ENCODE measurements around the gene TOMT.
A peak's percentile ranks its signal among the peaks of the same experiment; 100 is the strongest.

Gene TOMT

GRCh38 chr11:72088076-72088808 lies 17.5 kb upstream of the TOMT start:
- DNase-seq, result no peak

DNA sequence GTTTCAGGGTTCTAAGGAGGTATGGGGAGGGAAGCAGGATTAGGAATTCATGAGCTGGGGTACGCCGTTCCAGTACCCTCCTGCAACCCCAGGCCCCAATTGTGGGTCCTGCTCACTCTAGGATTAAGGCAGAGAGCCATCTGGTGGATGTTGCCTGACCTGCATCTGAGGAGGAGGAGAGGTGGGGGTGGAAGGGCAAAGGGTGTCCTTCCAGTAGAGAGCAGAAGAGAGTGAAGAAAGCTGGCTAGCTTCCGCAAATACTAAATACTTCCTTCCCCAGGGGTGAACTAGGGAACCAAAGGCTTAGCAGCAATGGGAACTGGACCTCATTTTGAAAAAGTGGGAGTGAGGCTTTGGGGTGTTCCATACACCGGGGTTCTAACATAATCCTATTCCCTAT lies 14.4 kb upstream of the TOMT start:
- peak; percentile 34 for DNase-seq

- no peak for DNase-seq
Measured at GRCh38 chr11:72098741-72099140, 7.0 kb upstream of the TOMT start.

DNA sequence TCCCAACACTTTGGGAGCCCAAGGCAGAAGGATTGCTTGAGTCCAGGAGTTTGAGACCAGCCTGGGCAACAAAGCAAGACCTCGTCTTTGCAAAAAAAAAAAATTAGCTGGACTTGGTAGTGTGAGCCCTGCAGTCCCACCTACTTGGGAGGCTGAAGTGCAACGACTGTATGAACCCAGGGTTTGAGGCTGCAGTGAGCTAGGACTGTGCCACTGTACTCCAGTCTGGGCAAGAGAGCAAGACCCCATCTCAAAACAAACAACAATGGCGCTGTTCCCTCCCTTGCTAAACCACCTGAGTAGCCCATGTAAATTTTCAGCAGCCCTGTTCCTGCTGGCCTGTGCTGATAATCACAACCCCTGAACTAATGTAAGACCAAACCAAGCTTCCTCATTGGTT lies 5.7 kb upstream of the TOMT start:
- no peak for DNase-seq

DNA sequence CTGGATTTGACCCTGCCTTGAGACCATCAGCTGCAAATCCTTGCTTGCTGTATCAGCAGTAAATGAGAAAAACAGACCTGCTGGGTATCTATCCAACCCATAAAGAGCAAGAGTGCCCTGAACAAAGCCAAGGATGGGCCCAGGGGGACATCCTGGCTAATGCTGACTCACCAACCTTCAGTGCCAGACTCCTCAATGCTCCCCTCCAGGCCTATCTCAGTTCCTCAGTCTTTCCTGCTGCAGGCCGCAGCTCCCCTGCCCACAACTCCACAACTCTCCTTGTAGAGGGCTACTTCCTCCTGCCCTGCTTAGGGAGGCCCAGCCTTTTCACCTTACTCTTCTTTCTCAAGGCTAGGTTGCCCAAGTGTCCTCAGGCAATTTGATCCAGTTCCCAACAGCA lies 5.3 kb upstream of the TOMT start:
- no peak for DNase-seq

- no peak for DNase-seq
Measured at GRCh38 chr11:72102162-72102561, 3.6 kb upstream of the TOMT start.

DNA sequence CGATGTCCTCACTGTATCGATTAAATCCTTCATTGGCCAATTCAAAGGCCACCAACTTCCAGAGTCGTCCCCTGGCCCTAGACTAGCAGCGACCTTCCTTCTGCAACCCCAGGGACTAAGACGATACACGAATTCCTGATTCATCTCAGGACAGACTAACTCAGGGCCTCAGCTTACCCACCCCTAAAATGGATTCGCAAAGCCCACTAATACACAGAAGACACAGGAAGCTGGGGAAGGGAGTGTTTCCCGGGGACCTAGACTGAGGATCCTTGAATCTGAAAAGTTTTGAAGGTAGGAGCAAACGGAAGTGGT lies 3.1 kb upstream of the TOMT start:
- no peak for DNase-seq

- DNase-seq, result peak; percentile 99
Measured at GRCh38 chr11:72102946-72103753, 2.6 kb upstream of the TOMT start, which contains the start of gene LAMTOR1. LAMTOR1 (minus strand) TSS chr11:72103297; CDS start chr11:72103224, 73 bp downstream.

DNA sequence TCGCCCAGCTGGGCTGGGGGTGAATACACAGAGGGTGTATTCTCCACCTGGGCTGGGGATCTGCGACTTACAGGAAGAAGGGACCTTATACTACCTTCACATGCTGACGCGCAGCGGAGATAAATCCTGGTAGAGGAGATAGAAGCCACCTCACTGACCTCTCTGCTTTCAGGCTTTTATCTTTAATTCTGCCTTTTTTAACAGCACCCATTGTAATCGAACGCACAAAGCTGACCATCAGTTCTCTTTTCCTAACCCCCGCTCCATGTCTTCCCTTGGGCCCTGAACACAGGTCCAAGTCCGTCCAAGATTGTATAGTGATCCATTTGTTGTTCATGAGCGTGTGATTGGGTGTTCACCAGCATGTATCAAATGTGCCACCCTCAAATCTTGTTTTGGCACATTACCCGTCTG lies 2.0 kb upstream of the TOMT start:
- DNase-seq, result no peak

DNA sequence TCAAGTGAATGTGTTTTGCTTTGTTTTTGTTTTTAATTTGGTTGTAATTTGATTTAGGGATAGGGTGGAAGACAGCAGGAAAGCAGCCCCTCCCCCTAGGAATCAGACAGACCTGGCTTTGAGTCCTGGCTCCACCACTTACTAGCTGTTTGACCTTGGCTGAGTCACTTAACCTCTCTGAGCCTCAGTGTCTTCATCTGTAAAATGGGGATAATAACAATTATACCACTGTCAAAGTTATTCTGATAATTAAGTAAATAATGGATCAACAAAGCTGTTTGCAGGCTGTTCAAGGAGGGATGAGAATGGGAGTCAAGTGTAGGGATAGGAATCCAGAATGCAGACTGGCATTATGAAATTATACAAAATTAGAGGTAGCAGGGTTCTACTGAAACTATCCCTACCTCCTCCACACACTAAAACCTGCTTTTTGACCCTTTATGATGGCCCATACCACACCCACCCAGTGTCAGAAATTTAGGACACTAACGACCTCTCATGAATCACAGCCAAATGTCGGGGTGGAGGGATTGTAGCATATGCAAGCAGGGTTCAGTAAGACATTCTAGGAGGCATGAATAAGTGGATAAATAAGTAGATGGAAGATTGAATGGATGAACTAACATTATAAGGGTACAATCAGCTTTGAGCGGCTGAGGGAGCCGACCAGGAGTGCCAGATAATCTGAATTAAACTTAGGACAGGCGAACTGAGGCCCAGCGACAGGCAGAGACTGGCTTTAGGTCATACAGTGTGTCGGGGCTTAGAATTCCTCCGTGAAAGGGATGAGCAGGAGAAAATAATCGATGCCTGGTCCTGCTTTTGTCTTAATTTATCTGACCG lies 5.8 kb downstream of the TOMT start:
- no peak for DNase-seq

DNA sequence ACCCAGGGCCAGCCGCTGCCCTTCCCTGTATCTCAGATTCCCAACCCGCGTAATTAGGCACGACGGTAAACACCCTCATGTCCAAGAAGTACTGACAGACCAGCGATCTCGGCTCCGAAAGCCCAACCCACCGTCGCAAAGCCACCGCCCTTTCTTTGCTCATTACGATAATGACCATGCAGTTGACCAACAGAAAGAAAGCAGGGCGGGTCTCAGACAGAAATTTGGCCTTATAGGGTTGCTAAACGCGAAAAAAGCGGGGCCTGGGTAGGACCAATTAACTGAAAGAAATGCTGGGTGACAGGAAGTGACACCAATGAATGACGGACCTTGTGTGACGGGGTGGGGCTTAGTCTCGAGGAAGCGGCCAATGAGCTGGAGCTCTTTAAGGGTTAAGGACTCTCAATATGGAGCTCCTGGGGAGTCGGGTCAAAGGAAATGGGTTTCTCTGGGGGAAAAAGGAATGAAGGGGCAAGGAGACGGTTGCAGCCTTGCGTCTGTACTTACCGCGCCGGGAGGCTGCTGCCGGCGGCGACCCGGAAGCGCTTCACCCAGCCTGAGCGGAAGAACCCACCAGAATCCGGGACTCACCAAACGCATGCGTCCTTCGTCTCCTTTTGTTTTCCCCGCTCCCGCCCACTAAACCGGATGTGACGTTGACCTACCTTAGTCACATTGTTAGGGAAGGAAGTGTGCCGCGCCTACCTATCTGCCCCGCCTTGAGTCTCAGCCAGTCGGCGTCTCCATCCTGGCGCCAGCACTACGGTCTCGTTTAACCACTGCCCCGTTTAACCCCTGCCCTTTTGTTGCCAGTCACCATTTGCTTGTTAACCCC lies 6.6 kb downstream of the TOMT start, which contains the start of gene ANAPC15:
Gene ANAPC15 (minus strand): TSS at position 553 of the 835 bp plus-strand sequence. CDS start 1,419 bp downstream, outside the sequence.
- DNase-seq, result peak; percentile 98

DNA sequence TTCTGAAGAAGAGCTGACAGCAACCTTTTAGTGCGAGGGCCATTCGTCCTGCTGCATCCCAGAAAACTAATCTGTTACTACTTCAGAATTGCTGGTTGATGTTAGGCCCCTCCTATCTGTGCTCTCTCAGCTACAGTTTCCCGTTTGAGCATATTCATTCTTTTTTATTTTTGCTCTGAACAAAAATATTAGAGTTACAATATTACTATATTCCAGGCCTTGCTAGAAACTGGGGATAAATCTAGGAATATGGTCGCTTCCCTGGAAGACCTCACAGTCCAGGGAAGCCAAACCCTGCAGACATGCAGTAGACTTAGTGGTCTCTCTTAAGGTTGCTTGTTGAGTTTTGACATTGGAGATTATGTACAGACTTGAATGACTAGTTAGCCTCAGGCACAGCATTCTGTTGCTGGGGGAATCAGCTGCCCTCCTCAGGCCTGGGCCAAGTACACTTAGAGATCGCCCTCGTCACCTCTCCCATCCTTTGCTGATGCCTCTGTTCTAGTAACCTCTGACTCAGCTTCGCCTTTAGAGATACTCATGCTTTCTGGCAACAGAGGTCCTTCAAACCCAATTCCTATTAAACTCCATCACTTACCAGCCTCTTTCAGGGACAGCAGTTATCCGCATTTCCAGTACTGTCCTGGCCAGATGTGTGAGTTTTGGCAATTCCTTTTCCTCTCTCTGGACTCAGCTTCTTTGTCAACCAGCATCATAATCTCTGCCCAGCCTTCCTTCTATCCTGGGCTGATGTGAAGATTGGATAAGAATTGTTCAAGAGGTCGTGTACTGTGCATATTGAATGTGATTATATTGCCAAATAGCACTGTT lies 7.5 kb downstream of the TOMT start:
- no peak for DNase-seq

DNA sequence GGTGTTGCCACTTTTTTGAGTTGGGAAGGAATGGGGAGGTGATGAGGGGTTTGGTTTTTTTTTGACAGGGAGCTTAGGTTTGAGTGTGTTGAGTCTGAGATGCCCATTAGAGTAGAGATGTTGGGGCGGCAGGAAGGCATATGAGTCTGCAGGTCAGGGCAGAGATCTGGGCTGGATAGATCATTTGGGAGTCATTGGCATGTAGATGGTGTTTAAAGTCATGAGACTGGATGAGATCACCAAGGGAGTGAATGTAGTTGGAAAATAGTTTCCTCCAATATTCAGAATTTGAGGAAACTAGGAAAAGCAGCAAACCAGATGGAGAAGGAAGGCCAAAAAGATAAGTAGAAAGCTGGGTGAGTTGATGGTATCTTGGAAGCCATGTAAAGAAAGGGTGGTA lies 8.8 kb downstream of the TOMT start:
- DNase-seq, result no peak

DNA sequence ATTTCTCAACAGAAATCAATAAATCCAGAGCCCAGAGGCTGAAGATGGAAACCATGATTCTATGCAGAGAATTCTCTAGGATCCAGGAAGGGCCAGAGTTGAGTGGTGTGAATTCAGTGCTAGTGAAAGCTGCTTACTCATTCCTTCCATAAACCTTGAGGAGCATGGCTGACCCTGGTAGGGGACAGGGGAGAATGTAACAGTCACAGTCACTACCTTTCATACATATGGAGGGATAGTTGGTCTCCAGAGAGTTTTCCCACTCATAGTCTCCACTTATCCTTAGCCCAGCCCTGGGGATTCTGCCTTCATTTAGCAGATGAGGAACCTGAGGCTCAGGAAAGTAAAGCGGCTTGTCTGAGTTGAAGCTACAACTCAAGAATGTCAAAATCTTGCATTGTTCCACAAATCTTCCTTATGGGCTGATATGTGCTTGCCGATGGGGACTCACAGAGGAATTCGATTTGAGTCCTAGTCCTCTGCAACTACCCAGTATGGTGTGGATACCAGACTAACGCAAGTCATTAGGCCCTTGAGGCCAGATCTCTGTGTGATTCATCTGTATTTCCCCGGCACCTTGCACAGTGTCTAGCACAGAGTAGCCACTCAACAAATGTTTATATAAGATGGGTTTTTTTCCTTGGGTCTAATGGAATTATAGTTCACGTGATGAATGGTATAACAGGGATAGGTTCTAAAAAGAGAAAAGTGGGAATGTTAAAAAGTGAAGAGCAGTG lies 10.5 kb downstream of the TOMT start:
- no peak for DNase-seq

- no peak for DNase-seq
Measured at GRCh38 chr11:72119198-72119597, 13.5 kb downstream of the TOMT start.

- no peak for DNase-seq
Measured at GRCh38 chr11:72120930-72121329, 15.2 kb downstream of the TOMT start.

DNA sequence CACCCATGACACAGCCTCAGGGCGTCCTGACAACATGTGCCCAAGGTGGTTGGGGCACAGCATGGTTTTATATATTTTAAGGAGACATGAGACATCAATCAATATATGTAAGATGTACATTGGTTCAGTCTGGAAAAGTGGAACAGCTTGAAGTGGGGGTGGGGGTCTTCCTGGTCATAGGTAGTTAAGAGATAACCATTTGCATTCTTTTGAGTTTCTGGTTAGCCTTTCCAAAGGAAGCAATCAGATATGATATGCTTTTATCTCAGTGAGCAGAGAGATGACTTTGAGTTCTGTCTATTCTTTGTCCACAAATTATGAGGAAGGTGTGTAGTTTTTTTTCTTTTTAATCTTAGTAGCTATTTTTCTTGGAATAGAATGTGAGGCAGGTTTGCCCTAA lies 16.9 kb downstream of the TOMT start:
- DNase-seq, result no peak

DNA sequence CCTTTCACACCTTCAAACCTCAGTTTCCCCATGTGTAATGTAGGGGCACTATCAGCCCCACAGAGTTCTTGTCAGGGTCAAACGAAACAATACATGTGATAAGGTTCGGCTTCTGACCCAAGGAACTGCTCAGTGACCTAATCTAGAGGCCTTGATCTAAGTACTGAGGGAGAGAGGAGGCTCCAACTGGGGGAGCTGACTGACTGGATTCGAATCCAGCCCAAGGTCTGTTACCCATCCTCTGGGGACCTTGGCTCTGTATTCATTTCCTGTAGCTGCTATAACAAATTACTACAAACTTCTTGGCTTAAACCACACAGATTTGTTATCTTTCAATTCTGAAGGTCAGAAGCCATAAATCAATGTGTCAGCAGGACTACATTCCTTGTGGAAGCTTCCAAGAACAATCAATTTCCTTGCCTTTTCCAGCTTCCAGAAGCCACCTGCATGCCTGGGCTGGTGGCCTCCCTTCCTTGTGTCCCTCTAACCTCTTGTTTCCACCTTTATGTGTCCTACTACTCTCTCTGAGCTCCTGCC lies 17.5 kb downstream of the TOMT start:
- DNase-seq, result no peak

GRCh38 chr11:72124046-72124445 lies 18.3 kb downstream of the TOMT start:
- no peak for DNase-seq

- no peak for DNase-seq
Measured at GRCh38 chr11:72125956-72126355, 20.2 kb downstream of the TOMT start.

GRCh38 chr11:72127923-72128322 lies 22.2 kb downstream of the TOMT start:
- DNase-seq, result no peak

Data from NCI-H2171 (cell line).